GM13976 (cell line): ENCODE measurements around the gene GHR.

Experiments
- DNase-seq: peaks from one replicate; pipeline ENCODE4 v3.0.0; 2012; ENCODE audit warnings: low spot score
- in situ Hi-C: fragments of 300-500 bp; cut with MboI; formaldehyde crosslinking; loops from one replicate; pipeline ENCODE4 v1.12.0; 2022; ENCODE audit warnings: low sequenced_read_pairs, mixed read lengths, inconsistent platforms; ENCODE audit not compliant: unreplicated experiment
- TF ChIP-seq, protein P1 (sequence below): IDR thresholded peaks from 2 replicates; pipeline ENCODE4 v1.5.1; 2012; ENCODE audit warnings: borderline replicate concordance, mild to moderate bottlenecking; ENCODE audit not compliant: insufficient read depth; ENCODE audit errors: extremely low read depth, missing control alignments, control extremely low read depth

The GHR gene

DNA sequence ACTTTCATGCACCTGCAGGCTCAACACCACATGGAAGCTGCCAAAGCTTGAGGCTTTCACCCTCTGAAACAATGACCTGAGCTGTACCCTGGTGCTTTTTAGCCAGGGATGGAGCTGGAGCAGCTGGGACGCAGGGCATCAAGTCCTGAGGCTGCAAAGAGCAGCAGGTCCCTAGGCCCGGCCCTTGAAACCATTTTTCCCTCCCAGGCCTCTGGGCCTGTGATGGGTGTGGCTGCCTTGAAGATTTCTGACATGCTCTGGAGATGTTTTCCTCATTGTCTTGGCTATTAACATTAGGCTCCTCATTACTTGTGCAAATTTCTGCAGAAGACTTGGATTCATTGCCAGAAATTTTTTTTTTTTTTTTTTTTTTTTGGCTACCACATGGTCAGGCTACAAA, 30.3 kb upstream of the GHR start:
- TF ChIP-seq, protein P1, sequence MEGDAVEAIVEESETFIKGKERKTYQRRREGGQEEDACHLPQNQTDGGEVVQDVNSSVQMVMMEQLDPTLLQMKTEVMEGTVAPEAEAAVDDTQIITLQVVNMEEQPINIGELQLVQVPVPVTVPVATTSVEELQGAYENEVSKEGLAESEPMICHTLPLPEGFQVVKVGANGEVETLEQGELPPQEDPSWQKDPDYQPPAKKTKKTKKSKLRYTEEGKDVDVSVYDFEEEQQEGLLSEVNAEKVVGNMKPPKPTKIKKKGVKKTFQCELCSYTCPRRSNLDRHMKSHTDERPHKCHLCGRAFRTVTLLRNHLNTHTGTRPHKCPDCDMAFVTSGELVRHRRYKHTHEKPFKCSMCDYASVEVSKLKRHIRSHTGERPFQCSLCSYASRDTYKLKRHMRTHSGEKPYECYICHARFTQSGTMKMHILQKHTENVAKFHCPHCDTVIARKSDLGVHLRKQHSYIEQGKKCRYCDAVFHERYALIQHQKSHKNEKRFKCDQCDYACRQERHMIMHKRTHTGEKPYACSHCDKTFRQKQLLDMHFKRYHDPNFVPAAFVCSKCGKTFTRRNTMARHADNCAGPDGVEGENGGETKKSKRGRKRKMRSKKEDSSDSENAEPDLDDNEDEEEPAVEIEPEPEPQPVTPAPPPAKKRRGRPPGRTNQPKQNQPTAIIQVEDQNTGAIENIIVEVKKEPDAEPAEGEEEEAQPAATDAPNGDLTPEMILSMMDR: no peak
- in situ Hi-C loops: no loop called here
- DNase-seq: no peak

DNA sequence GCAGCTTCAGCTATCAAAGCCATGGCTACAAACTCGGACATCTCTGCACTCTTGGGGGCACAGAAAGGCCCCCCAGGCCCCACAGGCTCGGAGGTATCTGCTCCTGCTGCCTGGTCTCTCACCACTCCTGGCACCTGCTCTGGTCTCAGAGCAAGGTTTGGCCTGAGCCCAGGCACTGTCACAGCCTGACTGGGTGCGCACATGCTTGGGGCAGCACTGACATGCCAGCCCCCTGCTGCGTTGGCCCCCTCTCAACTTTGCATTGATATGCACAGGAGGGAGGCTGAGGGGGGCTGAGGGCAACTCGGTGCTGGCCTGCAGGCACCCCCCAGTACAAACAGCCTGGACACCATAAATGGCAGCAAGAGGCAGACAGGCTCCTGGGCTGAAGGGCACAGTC, 27.1 kb upstream of the GHR start:
- no peak for DNase-seq
- TF ChIP-seq, protein P1: no peak
- in situ Hi-C loops: no loop called here

DNA sequence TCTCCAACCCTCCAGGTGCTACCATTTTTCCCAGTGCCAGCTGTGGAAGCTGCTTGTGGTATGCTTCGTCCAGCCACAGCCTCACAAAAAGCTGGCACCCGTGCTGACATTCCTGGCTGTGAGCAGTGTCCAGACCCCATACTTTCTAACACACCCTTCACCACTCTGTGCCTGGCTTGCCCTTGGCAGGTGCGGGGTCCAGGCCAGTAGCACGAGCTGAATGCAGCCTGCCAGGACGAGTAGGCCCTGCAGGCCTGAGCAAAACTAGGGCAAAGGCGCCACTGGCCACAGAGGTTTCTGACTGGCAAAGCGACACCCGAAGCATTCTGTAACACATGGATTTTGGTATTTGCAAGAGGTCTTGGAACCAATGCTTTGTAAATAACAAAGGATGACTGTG, 26.0 kb upstream of the GHR start:
- no peak for DNase-seq
- in situ Hi-C loops: no loop called here
- TF ChIP-seq, protein P1: no peak

DNA sequence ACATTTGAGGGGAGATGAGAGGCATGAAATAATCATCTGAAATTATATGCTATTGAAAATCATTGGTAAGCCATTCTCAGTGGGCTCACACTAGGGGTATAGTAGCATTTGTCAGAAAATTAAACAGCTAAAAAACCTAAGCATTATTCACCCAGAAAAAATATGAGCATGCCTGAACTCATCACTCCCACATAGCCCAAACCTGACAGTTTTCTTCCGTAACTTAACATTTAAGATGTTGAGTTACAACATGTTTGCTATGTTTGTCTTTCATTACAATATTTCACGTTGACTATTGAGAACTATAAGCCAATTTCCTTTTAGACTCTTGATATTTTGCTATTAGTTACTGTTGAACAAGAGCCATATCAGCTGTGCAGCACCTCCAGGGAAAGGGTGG, 23.5 kb upstream of the GHR start:
- in situ Hi-C loops: no loop called here
- TF ChIP-seq, protein P1: no peak
- no peak for DNase-seq

DNA sequence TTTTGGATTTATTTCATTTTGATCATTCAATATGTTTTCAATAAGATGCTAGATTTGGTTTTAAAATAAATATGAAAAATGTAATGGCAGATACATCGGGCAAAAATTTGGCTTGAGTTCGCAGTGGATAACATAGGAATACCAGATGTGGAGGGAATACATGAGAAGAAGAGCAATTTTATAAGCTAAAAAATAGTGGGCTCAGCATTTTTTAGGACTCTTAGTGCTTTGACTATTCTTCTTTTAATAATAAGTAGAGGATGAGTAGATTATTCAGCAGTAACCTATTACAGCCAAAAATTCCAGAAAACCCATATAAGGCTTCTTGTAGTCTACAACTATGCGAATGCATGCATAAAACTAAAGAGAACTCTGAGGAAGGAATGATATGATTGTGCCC, 22.8 kb upstream of the GHR start:
- TF ChIP-seq, protein P1: no peak

DNA sequence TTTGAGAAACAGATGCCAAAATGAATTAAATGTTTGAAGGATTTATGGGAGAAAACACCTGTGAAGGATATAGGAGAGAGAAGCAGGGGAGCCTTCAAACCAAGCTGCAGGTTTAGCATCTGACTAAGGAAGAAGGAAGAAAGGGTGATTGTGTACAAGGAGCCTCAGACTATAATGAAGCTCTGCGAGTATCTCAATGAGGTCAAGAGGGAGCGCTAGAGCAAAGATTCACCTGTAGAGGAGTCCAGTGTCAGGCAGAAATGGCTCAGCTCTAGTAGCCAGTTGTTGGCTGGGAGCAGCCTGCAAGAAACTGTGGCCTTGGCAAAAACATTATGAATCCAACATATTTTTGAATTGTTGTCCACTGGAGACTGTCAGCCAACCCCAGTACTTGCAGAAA, 20.0 kb upstream of the GHR start:
- DNase-seq: no peak
- in situ Hi-C loops: no loop called here
- TF ChIP-seq, protein P1: no peak

More for the DNA sequence above, 22.8 kb upstream of the GHR start:
- in situ Hi-C loops: no loop called here
- DNase-seq: no peak

DNA sequence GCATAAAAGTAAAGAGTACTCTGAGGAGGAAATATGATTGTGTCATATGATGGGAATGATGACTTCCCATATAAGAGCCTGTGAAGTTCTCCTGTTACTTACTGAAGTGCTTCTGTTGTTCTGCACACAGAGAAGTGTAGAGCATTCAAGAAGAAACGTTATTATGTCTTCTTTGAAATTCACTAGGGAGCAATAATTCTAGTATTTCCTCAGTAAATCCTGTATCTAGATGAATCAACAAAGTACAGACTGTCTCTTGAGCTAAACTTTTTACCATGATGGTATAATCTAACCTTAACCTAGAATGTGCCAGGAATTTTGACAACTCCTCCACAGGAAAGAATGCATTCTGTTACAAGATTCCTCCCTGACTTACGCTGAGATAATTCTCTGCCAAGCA, 18.9 kb upstream of the GHR start:
- TF ChIP-seq, protein P1: no peak
- in situ Hi-C loops: no loop called here
- DNase-seq: no peak
